Uterus (tissue), 2 donors: ENCODE data around the gene FGF4.

Source experiments
- CTCF ChIP-seq, 4 experiments: fragments of 200-600 bp in 2 of 4; fragments of 450-650 bp in 2 of 4; sonication (generic) in 2 of 4; IDR thresholded peaks; one replicate each; pipeline ENCODE4 v1.5.1; 2016 to 2019; ENCODE audit warnings: antibody characterized with exemption in 4 of 4, mild to moderate bottlenecking in 2 of 4, moderate library complexity in 1 of 4
- POLR2A ChIP-seq, 2 donors: fragments of 450-650 bp; IDR thresholded peaks; one replicate each; pipeline ENCODE4 v1.6.1; 2016; ENCODE audit warnings: antibody characterized with exemption in 2 of 2, mild to moderate bottlenecking in 1 of 2, moderate library complexity in 1 of 2

GRCh38 chr11:69787906-69788305 lies 12.8 kb upstream of the FGF4 start:
- no peak for TF ChIP-seq CTCF (IDR thresholded peaks at IDR 0.05)
- no peak for TF ChIP-seq POLR2A (IDR thresholded peaks at IDR 0.05)
